PC-9 (cell line): ENCODE results near the gene TRIP11. TPM values are rescaled to one million over a fixed set of nuclear protein-coding genes. Genes with fewer than 3 reads are reported as not detected.

Experiments
- BruUV-seq: library from RNA; stranded (reverse); fragments of 400-500 nt; replicated peaks from 2 replicates; lab custom pipeline; 2021; lab: Mats Ljungman, UMichigan
- CTCF ChIA-PET: fragments of 300-600 bp; sonication (Branson Sonifier 250); formaldehyde crosslinking; loops from one replicate; lab custom pipeline; 2022; ENCODE audit warnings: antibody characterized with exemption; lab: Charles Lee
- POLR2A ChIA-PET: fragments of 300-600 bp; sonication (Branson Sonifier 250); formaldehyde crosslinking; loops from one replicate; lab custom pipeline; 2022; ENCODE audit warnings: antibody characterized with exemption; ENCODE audit not compliant: unreplicated experiment; lab: Charles Lee
- DNase-seq, 2 experiments: peaks; one replicate each; pipeline versions ENCODE4 v3.0.0 to v3.0.0-alpha.2; 2015 to 2022; ENCODE audit warnings: mixed read lengths in 1 of 2
- H2AFZ ChIP-seq: fragments of 200-600 bp; sonication (generic); 2 replicates; pipeline ENCODE4 v1.8.1; 2017; ENCODE audit warnings: antibody characterized with exemption
- H3F3A ChIP-seq: fragments of 200-600 bp; sonication (generic); 2 replicates; pipeline ENCODE4 v1.8.1; 2017; ENCODE audit warnings: antibody characterized with exemption, mild to moderate bottlenecking, low read depth; ENCODE audit not compliant: insufficient read depth
- H3K27ac ChIP-seq: fragments of 200-600 bp; sonication (generic); 2 replicates; pipeline ENCODE4 v1.6.1; 2016; ENCODE audit warnings: mixed run types
- H3K27me3 ChIP-seq: fragments of 200-600 bp; sonication (generic); 2 replicates; pipeline ENCODE4 v1.6.1; 2016; ENCODE audit warnings: low read depth, mixed run types; ENCODE audit not compliant: insufficient read depth
- H3K36me3 ChIP-seq: fragments of 200-600 bp; sonication (generic); 2 replicates; pipeline ENCODE4 v1.6.1; 2016; ENCODE audit warnings: low read depth, mixed run types
- H3K4me1 ChIP-seq: fragments of 200-600 bp; sonication (generic); replicated peaks from 2 replicates; pipeline ENCODE4 v1.6.1; 2016; ENCODE audit warnings: mixed run types; ENCODE audit not compliant: insufficient read depth
- H3K4me2 ChIP-seq: fragments of 200-600 bp; sonication (generic); 2 replicates; pipeline ENCODE4 v1.6.1; 2017; ENCODE audit warnings: mixed run types
- H3K4me3 ChIP-seq: fragments of 200-600 bp; sonication (generic); 2 replicates; pipeline ENCODE4 v1.6.1; 2016; ENCODE audit warnings: mixed run types
- H3K79me2 ChIP-seq: fragments of 200-600 bp; sonication (generic); 2 replicates; pipeline ENCODE4 v1.6.1; 2017; ENCODE audit warnings: low read depth, mixed run types
- H3K9me2 ChIP-seq: fragments of 200-600 bp; sonication (generic); 2 replicates; pipeline ENCODE4 v1.8.1; 2017; ENCODE audit warnings: mild to moderate bottlenecking; ENCODE audit not compliant: insufficient read depth
- H3K9me3 ChIP-seq: fragments of 200-600 bp; sonication (generic); 2 replicates; pipeline ENCODE4 v1.8.1; 2016; ENCODE audit warnings: low read depth; ENCODE audit not compliant: insufficient read depth
- H4K20me1 ChIP-seq: fragments of 200-600 bp; sonication (generic); 2 replicates; pipeline ENCODE4 v1.8.1; 2017; ENCODE audit not compliant: insufficient read depth
- CTCF ChIP-seq: fragments of 200-600 bp; sonication (generic); conservative IDR thresholded peaks from 2 replicates; pipeline ENCODE4 v1.6.1; 2017; ENCODE audit warnings: mixed run types, antibody characterized with exemption, mild to moderate bottlenecking, moderate library complexity
- EZH2 ChIP-seq: fragments of 200-600 bp; sonication (generic); IDR thresholded peaks from 2 replicates; pipeline ENCODE4 v1.8.0; 2017; ENCODE audit warnings: antibody characterized with exemption, low read depth
- intact Hi-C: fragments of 100-400 bp; cut with micrococcal nuclease; formaldehyde crosslinking; loops from one replicate; pipeline ENCODE4 v1.10.0; 2022; ENCODE audit not compliant: unreplicated experiment
- total RNA-seq: library from RNA; stranded (reverse); gene quantifications from 2 replicates; pipeline ENCODE4 v1.2.3, GENCODE V29; 2021

The TRIP11 gene
- total RNA-seq, 1 experiment from 2014 or later: 22.0 TPM

- CTCF ChIA-PET: no interaction called here
- H2AFZ ChIP-seq: no peak overlapping the region
- TF ChIP-seq EZH2 (no peak), CTCF (no peak)
- no peak overlapping the region for H3K4me2 ChIP-seq
- POLR2A ChIA-PET: no interaction called here
- H3K27ac ChIP-seq: no peak overlapping the region
- no peaks in the 10 kb centered on the region for H3K36me3 ChIP-seq
- H3F3A ChIP-seq: no peaks in the 10 kb centered on the region
- no peaks in the 10 kb centered on the region for H3K79me2 ChIP-seq
- no peak for DNase-seq
- no peaks in the 10 kb centered on the region for H3K4me1 ChIP-seq
- H3K9me3 ChIP-seq: no peaks in the 10 kb centered on the region
- no peaks in the 10 kb centered on the region for H3K27me3 ChIP-seq
- H3K9me2 ChIP-seq: no peaks in the 10 kb centered on the region
- no TSS peak for BruUV-seq
- H4K20me1 ChIP-seq: no peaks in the 10 kb centered on the region; the same call in 1 of the 2 replicates
- no peak overlapping the region for H3K4me3 ChIP-seq
- intact Hi-C loops: no loop called here
Observed at GRCh38 chr14:92021523-92021922, 18.3 kb downstream of the TRIP11 start.

GRCh38 chr14:92014040-92014439, 25.8 kb downstream of the TRIP11 start:
- Histone ChIP-seq H3K4me3 (no peak overlapping the region), H3K27ac (no peak overlapping the region), H3K79me2 (no peaks in the 10 kb centered on the region), H3K4me1 (no peaks in the 10 kb centered on the region), H3K9me2 (no peaks in the 10 kb centered on the region), H4K20me1 (no peaks in the 10 kb centered on the region), H3K27me3 (no peaks in the 10 kb centered on the region), H3F3A (no peaks in the 10 kb centered on the region), H3K4me2 (no peak overlapping the region), H3K36me3 (peaks cover 4% of the 10 kb centered on the region; the same call in 1 of the 2 replicates), H2AFZ (no peak overlapping the region), H3K9me3 (no peaks in the 10 kb centered on the region)
- TF ChIP-seq EZH2 (no peak), CTCF (no peak)
- POLR2A ChIA-PET: no interaction called here
- CTCF ChIA-PET: no interaction called here
- BruUV-seq: no TSS peak
- intact Hi-C loops: no loop called here
- no peak for DNase-seq

- intact Hi-C loops: no loop called here
- no peak overlapping the region for H3K4me3 ChIP-seq
- no peaks in the 10 kb centered on the region for H4K20me1 ChIP-seq
- DNase-seq: no peak
- ChIA-PET CTCF (no interaction called here), POLR2A (no interaction called here)
- H3K79me2 ChIP-seq: no peaks in the 10 kb centered on the region
- BruUV-seq: no TSS peak
- H3K9me3 ChIP-seq: no peaks in the 10 kb centered on the region
- H3K27ac ChIP-seq: no peak overlapping the region
- H3K36me3 ChIP-seq: peaks cover 4% of the 10 kb centered on the region; the same call in 1 of the 2 replicates
- H3F3A ChIP-seq: no peaks in the 10 kb centered on the region
- no peaks in the 10 kb centered on the region for H3K27me3 ChIP-seq
- no peaks in the 10 kb centered on the region for H3K4me1 ChIP-seq
- H2AFZ ChIP-seq: no peak overlapping the region
- no peak overlapping the region for H3K4me2 ChIP-seq
- TF ChIP-seq EZH2: no peak
- TF ChIP-seq CTCF: no peak
- no peaks in the 10 kb centered on the region for H3K9me2 ChIP-seq
Observed at GRCh38 chr14:92012121-92012748, 27.6 kb downstream of the TRIP11 start.
